GM10847 (cell line): ENCODE results near the gene KRTAP10-1.

Source experiments
- POLR2A ChIP-seq: IDR thresholded peaks from 2 replicates; pipeline ENCODE4 v1.6.1; 2011; ENCODE audit not compliant: insufficient read length; ENCODE audit errors: extremely low read depth

The KRTAP10-1 gene

DNA sequence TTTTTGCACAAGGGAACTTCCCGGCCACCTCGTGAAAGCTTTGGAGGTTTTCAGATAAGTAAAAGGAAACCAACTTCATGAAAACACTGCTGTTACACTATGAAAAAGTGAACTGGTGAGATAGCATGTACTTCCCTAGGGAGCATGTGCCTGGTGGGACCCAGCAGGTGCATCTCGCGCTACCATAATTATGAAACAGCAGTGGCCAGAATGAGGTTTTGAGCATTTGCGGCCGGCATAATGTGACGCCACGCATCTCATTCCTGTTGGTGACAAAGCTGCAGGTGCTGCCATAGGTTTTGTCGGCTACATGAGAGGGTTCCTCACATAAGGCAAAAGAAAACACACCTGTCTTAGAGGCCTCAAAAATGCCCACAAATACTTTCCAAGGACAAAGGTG is 16.9 kb upstream of the KRTAP10-1 start:
- no peak for TF ChIP-seq POLR2A

DNA sequence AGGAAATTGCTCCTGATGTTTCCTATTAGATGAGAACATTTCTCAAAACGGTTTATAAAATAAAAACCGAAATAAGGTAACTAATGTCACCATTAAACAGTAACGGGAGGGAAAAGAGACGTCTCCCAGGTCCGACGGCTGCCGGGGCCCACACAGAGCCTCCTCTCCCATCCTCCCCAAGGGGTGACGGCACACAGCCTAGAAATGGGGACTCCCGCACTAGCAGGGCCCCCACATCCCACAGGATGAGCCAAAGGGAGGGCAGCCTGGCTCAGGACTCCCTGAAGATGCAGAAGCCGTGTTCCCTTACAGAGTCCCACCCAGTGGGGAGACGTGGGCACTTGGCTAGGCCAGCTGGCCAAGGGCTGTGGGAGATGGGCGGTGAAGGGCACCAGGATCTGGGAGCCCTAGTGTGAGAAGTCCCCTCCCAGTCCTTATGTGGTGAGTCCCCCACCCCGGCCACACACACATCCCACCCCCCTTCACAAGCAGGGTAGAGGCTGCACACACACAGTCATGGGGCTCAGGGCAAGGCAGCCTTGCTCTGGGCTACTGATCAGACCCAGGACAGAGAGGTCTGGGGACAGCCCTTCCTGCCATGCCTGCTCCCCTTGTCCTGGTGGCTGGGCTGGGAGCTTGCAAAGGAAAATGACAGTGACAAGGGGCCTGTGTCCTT is 15.3 kb upstream of the KRTAP10-1 start:
- TF ChIP-seq POLR2A, result no peak

DNA sequence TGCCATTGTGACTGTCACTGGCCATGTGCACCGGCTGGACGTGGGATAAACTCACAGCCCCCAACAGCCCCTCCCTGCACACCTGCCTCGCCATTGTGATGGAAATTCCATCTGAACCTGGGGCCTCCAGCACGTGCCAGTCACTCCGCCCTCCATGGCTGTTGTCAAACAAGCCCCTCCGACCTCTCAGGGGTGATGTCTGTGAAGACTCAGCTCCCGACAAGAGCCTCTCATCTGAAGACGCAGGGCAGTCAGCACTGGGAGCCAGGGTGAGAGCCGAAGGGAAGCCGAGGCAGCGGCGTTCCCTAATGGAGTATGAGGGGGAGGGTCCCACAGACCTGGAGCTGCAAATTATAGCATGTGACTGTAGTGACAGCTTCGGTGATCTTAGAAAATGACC is 12.7 kb upstream of the KRTAP10-1 start:
- no peak for TF ChIP-seq POLR2A

DNA sequence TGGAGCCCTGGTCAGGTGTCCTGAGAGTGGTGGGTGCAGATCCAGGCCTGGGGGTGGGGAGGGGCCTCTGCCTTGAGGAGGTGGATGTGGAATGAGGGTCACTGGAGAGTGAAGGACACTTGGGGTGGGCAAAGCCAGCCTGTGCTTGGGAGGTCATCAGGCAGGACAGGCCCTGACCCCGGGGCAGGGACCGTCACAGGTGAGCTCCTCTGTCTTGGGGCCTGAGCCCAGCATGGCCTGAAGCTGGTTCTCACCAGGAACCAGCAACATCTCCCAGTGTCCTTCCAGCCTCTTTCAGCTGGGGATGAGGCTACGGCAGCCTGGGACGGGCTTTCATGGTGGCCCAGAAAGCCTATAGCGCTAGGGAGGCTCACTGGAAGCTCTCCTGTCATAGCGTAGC is 12.1 kb upstream of the KRTAP10-1 start:
- TF ChIP-seq POLR2A, result no peak

DNA sequence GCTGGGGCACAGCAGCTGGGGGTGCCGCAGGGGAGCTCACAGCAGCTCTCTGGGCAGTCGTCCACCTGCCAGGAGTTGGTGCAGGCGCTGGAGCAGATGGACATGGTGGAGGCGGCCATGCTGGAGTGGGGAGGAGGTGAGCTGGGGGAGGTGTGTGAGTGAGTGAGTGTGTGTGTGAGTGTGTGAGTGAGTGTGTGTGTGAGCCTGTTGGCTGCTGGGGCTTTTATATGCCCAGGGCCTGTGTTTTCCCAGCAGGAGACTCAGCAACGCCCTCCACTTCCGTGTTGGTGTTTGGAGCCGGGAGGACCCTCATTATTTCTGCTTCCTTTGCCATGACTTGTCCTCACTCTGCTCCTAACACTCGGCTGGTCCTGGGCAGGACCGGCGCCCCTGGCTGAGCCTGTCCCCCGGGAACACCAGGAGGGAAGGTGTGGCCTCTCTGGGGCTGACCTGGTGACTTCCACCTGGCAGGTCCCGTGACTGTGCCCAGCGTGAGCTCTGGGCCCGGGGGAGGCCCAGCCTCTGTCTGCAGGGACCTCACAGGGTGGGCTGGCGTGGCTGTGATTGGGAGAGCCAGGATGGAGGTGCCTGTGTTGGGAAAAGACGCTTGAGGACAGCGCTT is 11.5 kb upstream of the KRTAP10-1 start, which contains the start of gene KRTAP10-2:
Gene KRTAP10-2, minus strand, starts transcription at position 166 of the 622 bp plus-strand sequence. Its CDS starts 47 bp downstream, at position 119.
- TF ChIP-seq POLR2A, result no peak

DNA sequence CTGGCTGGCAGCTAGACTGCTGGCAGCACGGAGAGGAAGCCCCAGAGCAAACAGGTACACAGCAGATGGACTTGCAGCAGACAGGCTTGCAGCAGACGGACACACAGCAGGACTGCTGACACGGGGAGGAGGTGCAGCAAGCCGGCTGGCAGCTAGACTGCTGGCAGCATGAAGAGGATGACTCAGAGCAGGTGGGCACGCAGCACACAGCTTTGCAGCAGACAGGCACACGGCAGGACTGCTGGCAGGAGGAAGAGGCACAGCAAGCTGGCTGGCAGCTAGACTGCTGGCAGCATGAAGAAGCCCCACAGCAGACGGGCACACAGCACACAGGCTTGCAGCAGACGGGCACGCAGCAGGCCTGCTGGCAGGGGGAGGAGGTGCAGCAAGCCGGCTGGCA is 10.8 kb upstream of the KRTAP10-1 start:
- TF ChIP-seq POLR2A, result no peak

DNA sequence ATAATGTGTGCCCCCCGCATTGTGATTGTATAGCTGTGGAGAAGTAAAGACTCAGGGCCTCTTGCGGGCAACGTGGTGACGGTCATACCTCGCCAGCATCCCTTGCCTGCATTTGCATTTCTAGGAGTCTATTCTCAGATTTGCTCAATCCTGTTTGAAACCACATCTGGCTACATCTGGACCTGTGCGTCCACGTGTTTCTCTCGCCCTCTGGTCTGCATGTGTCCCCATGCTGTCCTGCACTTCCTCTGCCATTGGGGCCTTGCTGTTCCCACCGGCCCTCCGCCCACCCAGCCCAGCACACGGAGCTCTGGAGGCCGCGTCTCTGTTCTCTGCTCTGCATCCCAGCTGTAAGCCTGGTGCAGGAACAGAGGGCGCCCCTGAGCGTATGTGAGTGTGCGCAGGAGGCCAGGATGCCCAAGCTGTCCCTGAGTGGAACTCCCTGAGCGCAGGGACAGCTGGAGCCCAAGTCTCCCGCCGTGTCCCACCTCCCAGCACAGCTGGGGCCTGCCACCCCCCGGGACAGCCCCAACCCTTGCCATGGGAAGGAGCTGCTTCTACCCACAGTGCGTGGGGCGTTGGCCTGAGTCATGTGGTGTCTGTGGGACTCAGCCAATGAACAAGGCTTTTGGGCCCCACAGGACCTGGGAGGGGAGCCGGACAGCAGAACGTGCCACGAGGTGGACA is 9.7 kb upstream of the KRTAP10-1 start:
- no peak for TF ChIP-seq POLR2A

DNA sequence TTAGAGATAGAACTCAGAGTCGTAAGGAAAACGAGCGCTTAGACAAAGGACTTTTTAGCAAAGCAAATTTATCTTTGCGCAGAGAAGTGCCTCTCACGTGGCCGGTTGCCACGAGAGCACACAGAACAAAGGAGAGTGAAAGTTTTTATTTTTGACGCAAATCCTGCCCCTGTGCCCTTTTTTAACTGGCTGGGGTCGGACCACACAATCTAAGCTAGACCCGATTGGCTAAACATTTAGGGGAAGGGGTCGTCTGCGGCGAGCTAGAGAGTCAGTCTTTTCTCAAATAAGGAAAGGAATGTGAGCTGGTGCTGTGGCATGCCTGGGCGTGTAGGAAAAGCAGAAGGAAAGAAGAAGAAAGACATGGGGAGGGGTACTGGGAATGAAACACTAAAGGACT is 8.9 kb upstream of the KRTAP10-1 start:
- no peak for TF ChIP-seq POLR2A

DNA sequence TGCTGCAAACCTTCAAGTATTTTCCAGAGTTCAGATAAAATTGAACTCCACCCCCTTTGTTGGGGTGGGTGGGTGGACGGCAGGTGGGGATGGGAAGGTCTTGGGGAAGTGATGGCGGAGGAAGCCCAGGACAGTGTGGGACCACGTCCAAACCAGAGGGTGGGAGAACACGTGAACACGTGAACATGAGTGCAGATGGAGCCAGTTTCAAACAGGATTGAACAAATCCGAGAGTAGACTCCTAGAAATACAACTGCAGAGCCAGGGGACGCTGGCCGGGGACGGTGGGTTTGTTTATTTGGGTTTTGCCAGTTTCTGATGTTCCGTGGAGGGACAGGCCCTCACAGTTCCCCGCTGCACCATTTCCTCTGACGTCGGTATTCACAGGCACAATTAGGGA is 8.4 kb upstream of the KRTAP10-1 start:
- no peak for TF ChIP-seq POLR2A

DNA sequence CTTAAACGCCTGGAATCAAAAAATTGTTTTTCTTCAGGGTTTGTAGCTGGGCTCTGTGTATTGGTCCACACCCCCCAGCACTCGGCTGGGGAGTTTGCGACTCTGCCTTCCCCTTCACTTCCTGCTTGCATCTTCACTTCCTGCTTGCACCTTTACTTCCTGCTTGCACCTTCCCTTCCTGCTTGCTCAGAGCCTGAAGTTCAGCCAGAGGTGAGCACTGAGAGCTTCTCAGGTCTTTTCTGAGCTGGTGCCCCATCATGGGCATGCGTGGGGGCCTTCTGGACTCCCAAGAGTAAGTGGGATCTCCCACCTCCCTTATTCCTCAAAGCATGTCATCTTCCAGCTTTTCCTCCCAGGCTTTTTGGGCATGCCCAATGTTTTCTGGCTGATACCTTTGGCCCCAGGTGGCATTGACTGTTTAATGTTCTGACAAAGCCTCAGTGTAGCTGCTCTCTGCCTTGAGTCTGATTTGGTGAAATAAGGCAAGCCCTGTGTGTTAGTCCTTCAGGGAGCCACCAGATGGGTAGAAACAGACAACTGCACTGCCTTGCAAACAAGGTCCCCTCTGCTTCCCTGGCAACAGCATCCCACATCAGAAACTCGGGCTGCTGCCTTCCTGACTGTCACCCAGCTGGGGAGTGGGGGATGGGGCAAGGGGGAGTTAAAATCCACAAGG is 7.8 kb upstream of the KRTAP10-1 start:
- TF ChIP-seq POLR2A, result no peak

DNA sequence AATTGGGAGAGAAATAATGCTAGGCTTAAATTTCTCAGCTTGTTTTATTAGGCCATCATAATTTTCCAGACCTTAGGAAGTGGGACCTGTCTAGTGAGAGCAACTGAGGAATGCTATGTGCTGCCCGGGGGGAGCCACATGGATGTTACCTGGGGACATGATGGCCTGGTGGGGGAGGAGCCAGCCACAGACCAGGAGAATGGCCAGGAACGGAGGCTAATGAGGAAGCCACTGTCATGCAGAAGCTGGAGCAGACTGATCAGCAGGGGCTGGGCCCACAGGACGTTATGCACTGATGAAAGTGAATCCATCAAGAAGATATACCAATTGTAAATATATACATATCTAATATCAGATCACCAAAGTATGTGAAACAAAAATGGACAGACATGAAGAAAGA is 4.6 kb upstream of the KRTAP10-1 start:
- no peak for TF ChIP-seq POLR2A

DNA sequence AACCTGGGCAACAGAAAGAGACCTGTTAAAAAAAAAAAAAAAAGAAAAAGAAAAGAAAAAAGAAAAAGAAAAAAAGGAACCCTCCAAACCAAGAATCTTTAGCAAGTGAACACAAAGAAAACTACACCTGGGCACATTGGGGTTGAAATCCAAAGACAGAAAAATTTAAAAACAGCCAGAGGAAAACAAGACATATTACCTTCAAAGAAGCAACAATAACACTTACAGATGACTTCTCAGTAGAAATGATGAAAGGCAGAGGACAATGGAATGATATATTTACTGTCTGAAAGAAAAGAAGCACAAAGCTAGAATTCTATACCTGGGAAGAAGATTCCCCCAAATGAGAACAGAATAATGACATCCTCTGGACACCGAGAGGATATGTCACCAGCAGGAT is 2.7 kb upstream of the KRTAP10-1 start:
- no peak for TF ChIP-seq POLR2A

DNA sequence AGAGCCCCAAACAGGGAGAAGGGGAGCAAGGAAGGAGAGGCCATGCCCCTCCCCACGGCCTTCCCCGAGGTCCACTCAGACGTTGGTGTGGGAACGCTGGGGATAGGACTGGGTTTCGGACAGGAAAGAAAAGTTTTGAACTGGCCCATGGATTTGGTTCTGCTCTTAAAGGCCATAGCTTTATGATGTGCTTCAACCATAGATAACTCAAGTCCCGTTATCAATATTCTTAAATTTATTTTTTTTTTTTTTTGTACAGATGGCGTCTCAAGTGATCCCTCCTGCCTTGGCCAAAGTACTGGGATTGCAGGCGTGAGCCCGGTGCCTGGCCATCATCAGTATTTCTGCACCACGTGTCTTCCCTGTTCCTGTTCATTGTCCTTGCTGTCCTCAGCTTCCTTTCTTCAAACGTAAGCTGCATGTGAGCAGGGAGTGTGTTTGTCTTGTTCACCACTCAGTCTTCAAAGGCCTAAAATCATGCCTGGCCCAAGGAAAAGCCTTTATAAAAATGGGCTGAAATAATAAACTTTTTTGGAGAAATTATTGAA is 820 bp upstream of the KRTAP10-1 start:
- no peak for TF ChIP-seq POLR2A

DNA sequence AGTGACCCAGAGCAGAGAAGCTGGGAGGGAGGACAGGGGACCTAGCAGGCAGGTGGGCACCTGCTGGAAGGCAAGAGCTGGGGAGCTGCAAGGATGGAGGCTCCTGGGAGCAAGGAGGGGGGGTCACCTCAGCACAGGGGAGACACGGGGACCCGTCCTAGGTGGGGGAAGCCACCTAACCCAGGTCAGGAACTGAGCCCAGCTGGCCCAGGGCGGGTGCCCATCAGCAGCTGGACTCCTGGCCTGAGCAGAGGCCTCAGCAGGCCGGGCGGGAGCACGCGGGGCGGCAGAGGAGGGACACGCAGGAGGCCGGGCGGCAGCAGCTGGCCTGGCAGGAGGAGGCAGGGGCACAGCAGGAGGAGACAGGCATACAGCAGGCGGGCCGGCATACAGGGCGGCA is 949 bp downstream of the KRTAP10-1 start:
- TF ChIP-seq POLR2A, result no peak
